ENCODE measurements around the gene AANAT. TPM values are rescaled to one million over a fixed set of nuclear protein-coding genes. Genes with fewer than 3 reads are reported as not detected.

AANAT gene
- total RNA-seq, 1 donor from 2014 or later: not detected

GRCh38 chr17:76479515-76480060 lies 12.2 kb downstream of the AANAT start:
- H3K36me3 Mint-ChIP-seq (ENCODE audit: low read depth, unreplicated experiment): peaks cover 13% of the 10 kb centered on the region
- no peaks in the 10 kb centered on the region for H3K9me3 Mint-ChIP-seq (ENCODE audit: unreplicated experiment)
- no peak for TF ChIP-seq CTCF (IDR thresholded peaks at IDR 0.05; ENCODE audit: unreplicated experiment)
- peaks cover 4% of the 10 kb centered on the region for H3K4me1 Mint-ChIP-seq (ENCODE audit: unreplicated experiment)
- H3K27ac Mint-ChIP-seq (ENCODE audit: unreplicated experiment): no peak overlapping the region
- peaks cover 17% of the 10 kb centered on the region for H3K27me3 Mint-ChIP-seq (ENCODE audit: unreplicated experiment)
- no peak for DNase-seq (ENCODE audit: low spot score)
- H3K4me3 Mint-ChIP-seq (ENCODE audit: unreplicated experiment): no peak overlapping the region

GRCh38 chr17:76480632-76481031 lies 13.2 kb downstream of the AANAT start:
- Mint-ChIP-seq H3K27ac (ENCODE audit: unreplicated experiment) (peak overlapping the region; percentile 48), H3K4me1 (ENCODE audit: unreplicated experiment) (peaks cover 10% of the 10 kb centered on the region), H3K27me3 (ENCODE audit: unreplicated experiment) (peaks cover 12% of the 10 kb centered on the region), H3K36me3 (ENCODE audit: low read depth, unreplicated experiment) (peaks cover 5% of the 10 kb centered on the region), H3K9me3 (ENCODE audit: unreplicated experiment) (no peaks in the 10 kb centered on the region), H3K4me3 (ENCODE audit: unreplicated experiment) (no peak overlapping the region)
- DNase-seq (ENCODE audit: low spot score): no peak
- no peak for TF ChIP-seq CTCF (IDR thresholded peaks at IDR 0.05; ENCODE audit: unreplicated experiment)

GRCh38 chr17:76481071-76481655 lies 13.8 kb downstream of the AANAT start:
- Mint-ChIP-seq H3K4me1 (ENCODE audit: unreplicated experiment) (peaks cover 12% of the 10 kb centered on the region), H3K27me3 (ENCODE audit: unreplicated experiment) (peaks cover 12% of the 10 kb centered on the region), H3K9me3 (ENCODE audit: unreplicated experiment) (no peaks in the 10 kb centered on the region), H3K36me3 (ENCODE audit: low read depth, unreplicated experiment) (peaks cover 5% of the 10 kb centered on the region), H3K4me3 (ENCODE audit: unreplicated experiment) (no peak overlapping the region), H3K27ac (ENCODE audit: unreplicated experiment) (no peak overlapping the region)
- DNase-seq (ENCODE audit: low spot score): no peak
- TF ChIP-seq CTCF (IDR thresholded peaks at IDR 0.05; ENCODE audit: unreplicated experiment): no peak

GRCh38 chr17:76484228-76484725 lies 16.9 kb downstream of the AANAT start:
- DNase-seq (ENCODE audit: low spot score): no peak
- TF ChIP-seq CTCF (IDR thresholded peaks at IDR 0.05; ENCODE audit: unreplicated experiment): no peak
- Mint-ChIP-seq H3K9me3 (ENCODE audit: unreplicated experiment) (no peaks in the 10 kb centered on the region), H3K4me3 (ENCODE audit: unreplicated experiment) (no peak overlapping the region), H3K4me1 (ENCODE audit: unreplicated experiment) (peaks cover 12% of the 10 kb centered on the region), H3K27me3 (ENCODE audit: unreplicated experiment) (peaks cover 9% of the 10 kb centered on the region), H3K27ac (ENCODE audit: unreplicated experiment) (no peak overlapping the region), H3K36me3 (ENCODE audit: low read depth, unreplicated experiment) (peaks cover 5% of the 10 kb centered on the region)

GRCh38 chr17:76485569-76485968 lies 18.2 kb downstream of the AANAT start:
- TF ChIP-seq CTCF (IDR thresholded peaks at IDR 0.05; ENCODE audit: unreplicated experiment): no peak
- H3K9me3 Mint-ChIP-seq (ENCODE audit: unreplicated experiment): no peaks in the 10 kb centered on the region
- H3K4me1 Mint-ChIP-seq (ENCODE audit: unreplicated experiment): peaks cover 12% of the 10 kb centered on the region
- peak overlapping the region; percentile 2 for H3K4me3 Mint-ChIP-seq (ENCODE audit: unreplicated experiment)
- peaks cover 12% of the 10 kb centered on the region for H3K27me3 Mint-ChIP-seq (ENCODE audit: unreplicated experiment)
- H3K27ac Mint-ChIP-seq (ENCODE audit: unreplicated experiment): peak overlapping the region; percentile 82
- DNase-seq (ENCODE audit: low spot score): peak; percentile 27
- H3K36me3 Mint-ChIP-seq (ENCODE audit: low read depth, unreplicated experiment): peaks cover 5% of the 10 kb centered on the region

All from endothelial cell (in vitro differentiated cells).